DOHH2 (cell line): Measurements from ENCODE around the gene PSME2.

ENCODE experiments used
- H3F3A ChIP-seq: fragments of 200-600 bp; sonication (generic), shearing (Covaris generic); 2 replicates; pipeline ENCODE4 v1.6.0; 2016; ENCODE audit warnings: antibody characterized with exemption, mild to moderate bottlenecking; ENCODE audit not compliant: control insufficient read depth, insufficient read depth
- H3K27ac ChIP-seq: fragments of 200-600 bp; sonication (generic); 2 replicates; pipeline ENCODE4 v1.5.1; 2014; ENCODE audit warnings: low read depth, mild to moderate bottlenecking, low read length, moderate library complexity
- H3K27me3 ChIP-seq: fragments of 200-600 bp; sonication (generic); 2 replicates; pipeline ENCODE4 v1.6.1; 2014; ENCODE audit warnings: mild to moderate bottlenecking, low read length, mixed read lengths; ENCODE audit not compliant: control insufficient read depth
- H3K36me3 ChIP-seq: fragments of 200-600 bp; sonication (generic); 2 replicates; pipeline ENCODE4 v1.6.1; 2014; ENCODE audit warnings: mild to moderate bottlenecking, low read length, moderate library complexity, mixed read lengths; ENCODE audit not compliant: control insufficient read depth
- H3K4me1 ChIP-seq: fragments of 200-600 bp; sonication (generic); 2 replicates; pipeline ENCODE4 v1.6.1; 2014; ENCODE audit warnings: mild to moderate bottlenecking, low read length, mixed read lengths; ENCODE audit not compliant: control insufficient read depth
- H3K4me2 ChIP-seq: fragments of 200-600 bp; sonication (generic); 2 replicates; pipeline ENCODE4 v1.6.0; 2014; ENCODE audit warnings: mild to moderate bottlenecking, low read length, moderate library complexity
- H3K4me3 ChIP-seq: fragments of 200-600 bp; sonication (generic); 2 replicates; pipeline ENCODE4 v1.5.1; 2014; ENCODE audit warnings: mild to moderate bottlenecking, low read length, mixed read lengths
- H3K79me2 ChIP-seq: fragments of 200-600 bp; sonication (generic); 2 replicates; pipeline ENCODE4 v1.6.1; 2014; ENCODE audit warnings: mild to moderate bottlenecking, low read length, mixed read lengths; ENCODE audit not compliant: control insufficient read depth
- H3K9me2 ChIP-seq: fragments of 200-600 bp; sonication (generic); replicated peaks from 2 replicates; pipeline ENCODE4 v1.6.1; 2014; ENCODE audit warnings: mild to moderate bottlenecking, low read length, mixed read lengths; ENCODE audit not compliant: control insufficient read depth
- H3K9me3 ChIP-seq: fragments of 200-600 bp; sonication (generic); 2 replicates; pipeline ENCODE4 v1.6.1; 2014; ENCODE audit warnings: antibody characterized with exemption, low read length, mixed read lengths; ENCODE audit not compliant: control insufficient read depth, insufficient read depth
- H4K20me1 ChIP-seq: fragments of 200-600 bp; sonication (generic); 2 replicates; pipeline ENCODE4 v1.6.0; 2014; ENCODE audit warnings: low read depth, mild to moderate bottlenecking, antibody characterized with exemption, low read length, moderate library complexity; ENCODE audit not compliant: control insufficient read depth, insufficient read depth
- EZH2phosphoT487 ChIP-seq: fragments of 200-600 bp; sonication (generic); IDR thresholded peaks from 2 replicates; pipeline ENCODE4 v1.6.1; 2017; ENCODE audit warnings: borderline replicate concordance, mild to moderate bottlenecking, antibody characterized with exemption, low read length, moderate library complexity, mixed read lengths
- TF ChIP-seq, protein P1 (sequence below): fragments of 200-600 bp; sonication (generic); IDR thresholded peaks from one replicate; pipeline ENCODE4 v1.5.1; 2014; ENCODE audit warnings: antibody characterized with exemption, mild to moderate bottlenecking, low read depth, low read length; ENCODE audit not compliant: poor library complexity, severe bottlenecking

The PSME2 gene

DNA sequence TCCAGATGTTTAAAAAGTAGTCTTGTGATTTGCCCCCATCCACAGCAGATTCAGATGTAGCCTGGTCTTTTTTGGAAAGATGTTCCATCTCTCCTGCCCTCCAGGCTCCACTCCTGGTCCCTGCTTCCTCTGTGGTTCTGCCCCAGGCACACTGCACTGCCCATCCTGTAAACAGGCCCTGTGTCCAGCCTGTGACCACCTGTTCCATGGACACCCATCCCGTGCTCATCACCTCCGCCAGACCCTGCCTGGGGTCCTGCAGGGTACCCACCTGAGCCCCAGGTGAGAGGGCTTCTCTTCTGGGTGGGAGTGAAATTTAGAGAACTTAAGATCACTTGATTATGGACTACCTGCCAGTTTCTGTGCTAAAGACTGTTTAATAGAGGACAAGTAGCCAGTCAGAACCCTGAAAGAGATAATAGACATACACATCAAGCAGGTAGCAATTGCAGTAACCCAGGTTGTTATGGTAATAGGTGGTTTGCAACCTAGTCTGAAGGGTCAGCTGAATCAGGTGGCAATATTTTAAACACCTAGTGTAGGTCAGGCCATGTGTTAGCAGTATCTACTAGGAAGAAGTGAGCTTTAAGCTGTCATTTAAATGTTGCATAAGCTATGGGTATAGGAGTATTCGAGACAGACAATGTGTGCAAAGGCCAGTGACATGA lies 3.0 kb upstream of the PSME2 start:
- Histone ChIP-seq H3K36me3 (peaks cover 52% of the 10 kb centered on the region), H3K4me1 (peaks cover 24% of the 10 kb centered on the region), H3K4me3 (no peak overlapping the region), H3K4me2 (no peak overlapping the region), H4K20me1 (peaks cover 3% of the 10 kb centered on the region; the same call in 1 of the 2 replicates), H3F3A (0 out of 2 replicates have a peak, but pooled peaks cover 3% of the 10 kb centered on the region), H3K79me2 (peaks cover 39% of the 10 kb centered on the region), H3K27me3 (no peaks in the 10 kb centered on the region), H3K9me3 (no peaks in the 10 kb centered on the region), H3K27ac (no peak overlapping the region), H3K9me2 (no peaks in the 10 kb centered on the region)
- TF ChIP-seq, protein P1, sequence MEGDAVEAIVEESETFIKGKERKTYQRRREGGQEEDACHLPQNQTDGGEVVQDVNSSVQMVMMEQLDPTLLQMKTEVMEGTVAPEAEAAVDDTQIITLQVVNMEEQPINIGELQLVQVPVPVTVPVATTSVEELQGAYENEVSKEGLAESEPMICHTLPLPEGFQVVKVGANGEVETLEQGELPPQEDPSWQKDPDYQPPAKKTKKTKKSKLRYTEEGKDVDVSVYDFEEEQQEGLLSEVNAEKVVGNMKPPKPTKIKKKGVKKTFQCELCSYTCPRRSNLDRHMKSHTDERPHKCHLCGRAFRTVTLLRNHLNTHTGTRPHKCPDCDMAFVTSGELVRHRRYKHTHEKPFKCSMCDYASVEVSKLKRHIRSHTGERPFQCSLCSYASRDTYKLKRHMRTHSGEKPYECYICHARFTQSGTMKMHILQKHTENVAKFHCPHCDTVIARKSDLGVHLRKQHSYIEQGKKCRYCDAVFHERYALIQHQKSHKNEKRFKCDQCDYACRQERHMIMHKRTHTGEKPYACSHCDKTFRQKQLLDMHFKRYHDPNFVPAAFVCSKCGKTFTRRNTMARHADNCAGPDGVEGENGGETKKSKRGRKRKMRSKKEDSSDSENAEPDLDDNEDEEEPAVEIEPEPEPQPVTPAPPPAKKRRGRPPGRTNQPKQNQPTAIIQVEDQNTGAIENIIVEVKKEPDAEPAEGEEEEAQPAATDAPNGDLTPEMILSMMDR = no peak
- TF ChIP-seq EZH2phosphoT487 = no peak

DNA sequence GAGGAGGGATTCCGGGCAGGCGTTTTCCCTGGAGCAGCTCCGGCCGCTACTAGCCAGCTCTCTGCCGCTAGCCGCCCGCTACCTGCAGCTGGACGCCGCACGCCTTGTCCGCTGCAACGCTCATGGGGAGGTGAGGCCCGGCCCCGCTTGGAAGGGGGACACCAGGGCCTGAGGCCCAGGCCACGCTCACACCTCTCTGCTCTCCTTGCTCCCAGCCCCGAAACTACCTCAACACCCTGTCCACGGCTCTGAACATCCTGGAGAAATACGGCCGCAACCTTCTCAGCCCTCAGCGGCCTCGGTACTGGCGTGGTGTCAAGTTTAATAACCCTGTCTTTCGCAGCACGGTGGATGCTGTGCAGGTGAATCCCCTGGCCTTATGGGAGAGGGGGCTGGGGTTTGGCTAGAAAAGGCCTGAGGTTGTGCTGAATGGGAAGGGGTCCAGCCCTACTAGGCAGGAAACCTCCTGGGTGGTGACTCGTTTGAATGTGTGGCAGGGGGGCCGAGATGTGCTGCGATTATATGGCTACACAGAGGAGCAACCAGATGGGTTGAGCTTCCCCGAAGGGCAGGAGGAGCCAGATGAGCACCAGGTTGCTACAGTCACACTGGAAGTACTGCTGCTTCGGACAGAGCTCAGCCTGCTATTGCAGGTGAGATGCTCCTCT lies 1.5 kb upstream of the PSME2 start:
- no peak for TF ChIP-seq EZH2phosphoT487
- TF ChIP-seq, protein P1 = no peak
- 0 out of 2 replicates have a peak, but pooled peaks cover 3% of the 10 kb centered on the region for H3F3A ChIP-seq
- peaks cover 3% of the 10 kb centered on the region; the same call in 1 of the 2 replicates for H4K20me1 ChIP-seq
- H3K9me2 ChIP-seq = no peaks in the 10 kb centered on the region
- H3K4me1 ChIP-seq = peaks cover 24% of the 10 kb centered on the region
- no peaks in the 10 kb centered on the region for H3K9me3 ChIP-seq
- no peaks in the 10 kb centered on the region for H3K27me3 ChIP-seq
- peaks cover 66% of the 10 kb centered on the region for H3K36me3 ChIP-seq
- peak overlapping the region; percentile 99 for H3K4me2 ChIP-seq
- peak overlapping the region; percentile 82 for H3K4me3 ChIP-seq
- H3K79me2 ChIP-seq = peaks cover 39% of the 10 kb centered on the region
- H3K27ac ChIP-seq = 0 out of 2 replicates have a peak overlapping the region, but pooled peaks have one; percentile 15

DNA sequence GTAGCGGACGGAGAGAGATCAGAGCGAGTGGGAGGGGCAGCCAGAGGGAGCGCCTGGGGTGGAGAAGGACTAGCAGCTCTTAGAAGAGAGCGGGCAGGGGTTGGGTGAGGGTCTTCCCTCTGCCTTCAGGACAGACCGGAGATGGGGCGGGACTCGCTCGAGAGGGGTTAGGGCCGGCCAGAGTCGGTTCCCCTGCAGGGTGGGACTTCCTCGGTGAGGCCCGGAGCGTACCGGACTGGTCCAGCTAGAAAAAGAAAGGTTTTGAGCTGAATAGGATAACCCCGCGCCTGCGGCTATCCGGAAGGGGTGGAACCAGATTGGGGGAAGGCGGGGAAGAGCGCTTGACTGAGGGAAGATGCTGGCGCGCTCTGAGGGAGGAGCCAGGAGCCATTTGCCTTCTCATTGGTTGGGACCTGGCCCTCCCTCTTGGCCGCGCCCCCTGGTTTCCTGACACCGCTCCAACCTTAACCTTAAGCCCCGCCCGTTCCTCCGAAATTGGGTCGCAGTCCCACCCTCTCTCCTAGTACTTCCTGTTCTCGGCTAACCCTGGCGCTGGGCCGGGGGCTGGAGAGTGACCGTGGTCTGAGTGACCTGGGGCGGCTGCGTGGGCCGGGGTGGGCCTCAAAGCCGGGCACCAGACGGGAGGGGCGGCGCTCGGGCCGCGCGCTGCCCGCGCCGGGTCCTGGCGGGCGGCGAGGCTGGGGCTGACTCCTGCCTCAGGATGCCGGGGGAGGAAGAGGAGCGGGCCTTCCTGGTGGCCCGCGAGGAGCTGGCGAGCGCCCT lies 759 bp upstream of the PSME2 start, which contains the start of gene RNF31:
RNF31 (plus strand) TSS at position 521 of the 783 bp plus-strand sequence; CDS start at position 722, 201 bp downstream.
- Histone ChIP-seq H3K36me3 (peaks cover 66% of the 10 kb centered on the region), H3K4me2 (peak within 1 kb of the TSS; percentile 99), H3K27me3 (no peaks in the 10 kb centered on the region), H3K27ac (peak within 1 kb of the TSS; percentile 76), H3K9me2 (no peaks in the 10 kb centered on the region), H4K20me1 (peaks cover 3% of the 10 kb centered on the region; the same call in 1 of the 2 replicates), H3K4me3 (peak within 1 kb of the TSS; percentile 82), H3K79me2 (peaks cover 39% of the 10 kb centered on the region), H3F3A (0 out of 2 replicates have a peak, but pooled peaks cover 3% of the 10 kb centered on the region), H3K9me3 (no peaks in the 10 kb centered on the region), H3K4me1 (peaks cover 26% of the 10 kb centered on the region)
- no peak for TF ChIP-seq EZH2phosphoT487
- TF ChIP-seq, protein P1 = no peak
